Endothelial cell of umbilical vein (primary cell): ENCODE data around the gene ADARB2. TPM values are rescaled to one million over a fixed set of nuclear protein-coding genes. Genes with fewer than 3 reads are reported as not detected.

Experiments
- BruUV-seq: library from RNA; stranded (reverse); fragments of 400-500 nt; replicated peaks from 2 replicates; lab custom pipeline; 2021; lab: Mats Ljungman, UMichigan
- CTCF ChIA-PET: fragments of 300-600, 350-600 bp; sonication (Branson Sonifier 250); formaldehyde crosslinking; loops from one replicate; lab custom pipeline; 2021; ENCODE audit warnings: antibody characterized with exemption, inconsistent platforms; lab: Charles Lee
- POLR2A ChIA-PET: fragments of 300-600, 350-600 bp; sonication (Branson Sonifier 250); formaldehyde crosslinking; loops from one replicate; lab custom pipeline; 2021; ENCODE audit warnings: antibody characterized with exemption, inconsistent platforms; lab: Charles Lee
- DNase-seq: peaks from one replicate; pipeline ENCODE4 v3.0.0-alpha.2; 2011; ENCODE audit warnings: low read depth, low spot score
- FAIRE-seq: peaks from 2 replicates; lab custom pipeline; 2011; peaks lifted over from hg19 to GRCh38; lab: Jason Lieb, UNC
- H2AFZ ChIP-seq: 2 replicates; pipeline ENCODE4 v1.6.0; 2012; ENCODE audit warnings: low read depth, low read length, control low read depth, inconsistent platforms
- H3K27ac ChIP-seq: 2 replicates; pipeline ENCODE4 v1.5.1; 2011; ENCODE audit warnings: low read depth, mild to moderate bottlenecking, control low read depth, low read length, moderate library complexity; ENCODE audit not compliant: insufficient read depth
- H3K27me3 ChIP-seq, 2 experiments: 2 replicates each; pipeline versions ENCODE4 v1.6.0 to v1.6.1; 2011; ENCODE audit warnings: low read length in 2 of 2, mixed read lengths in 1 of 2; ENCODE audit not compliant: control insufficient read depth in 2 of 2, insufficient read depth in 2 of 2
- H3K36me3 ChIP-seq, 2 experiments: 2 replicates in 1 of 2; 3 replicates in 1 of 2; pipeline ENCODE4 v1.5.1; 2011; ENCODE audit warnings: low read length in 2 of 2, mild to moderate bottlenecking in 1 of 2, moderate library complexity in 1 of 2; ENCODE audit not compliant: control insufficient read depth in 2 of 2, insufficient read depth in 2 of 2; ENCODE audit errors: extremely low read depth in 1 of 2
- H3K4me1 ChIP-seq: 3 replicates; pipeline ENCODE4 v1.5.1; 2011; ENCODE audit warnings: mild to moderate bottlenecking, low read length; ENCODE audit not compliant: control insufficient read depth, insufficient read depth; ENCODE audit errors: extremely low read depth
- H3K4me2 ChIP-seq: 2 replicates; pipeline ENCODE4 v1.6.1; 2011; ENCODE audit warnings: low read length, control low read depth, mixed read lengths; ENCODE audit not compliant: insufficient read depth
- H3K4me3 ChIP-seq, 3 experiments: fragments of 200-600 bp in 1 of 3; sonication (generic), shearing (Covaris generic) in 1 of 3; replicated peaks in 1 of 3; 2 replicates each; pipeline ENCODE4 v1.5.1; 2011 to 2016; ENCODE audit warnings: control low read depth in 3 of 3, low read length in 3 of 3, mild to moderate bottlenecking in 2 of 3, inconsistent platforms in 1 of 3, low read depth in 1 of 3, moderate library complexity in 1 of 3; ENCODE audit not compliant: insufficient read depth in 1 of 3
- H3K79me2 ChIP-seq: 2 replicates; pipeline ENCODE4 v1.6.0; 2012; ENCODE audit warnings: low read length, inconsistent platforms; ENCODE audit not compliant: control insufficient read depth, insufficient read depth
- H3K9ac ChIP-seq: replicated peaks from 2 replicates; pipeline ENCODE3; 2011; ENCODE audit warnings: low read length, control low read depth; ENCODE audit not compliant: insufficient read depth; ENCODE audit errors: extremely low read depth
- H3K9me1 ChIP-seq: replicated peaks from 3 replicates; pipeline ENCODE4 v1.6.0; 2011; ENCODE audit warnings: mild to moderate bottlenecking, low read length; ENCODE audit not compliant: control insufficient read depth, insufficient read depth; ENCODE audit errors: extremely low read depth
- H3K9me3 ChIP-seq: replicated peaks from 2 replicates; pipeline ENCODE4 v1.5.1; 2012; ENCODE audit warnings: low read length, inconsistent platforms; ENCODE audit not compliant: control insufficient read depth, insufficient read depth
- H4K20me1 ChIP-seq: replicated peaks from 2 replicates; pipeline ENCODE3; 2011; ENCODE audit warnings: mild to moderate bottlenecking, low read length; ENCODE audit not compliant: control insufficient read depth, insufficient read depth; ENCODE audit errors: extremely low read depth
- EZH2 ChIP-seq: IDR thresholded peaks from 2 replicates; pipeline ENCODE4 v1.6.1; 2012; ENCODE audit warnings: borderline replicate concordance, low read depth, mild to moderate bottlenecking, moderate library complexity, low read length, inconsistent platforms; ENCODE audit not compliant: severe bottlenecking
- FOS ChIP-seq: IDR thresholded peaks from 2 replicates; pipeline ENCODE4 v1.6.1; 2011; ENCODE audit warnings: mild to moderate bottlenecking, low read length, moderate library complexity, borderline replicate concordance; ENCODE audit not compliant: insufficient read depth
- GATA2 ChIP-seq: IDR thresholded peaks from 2 replicates; pipeline ENCODE4 v1.7.0; 2011; ENCODE audit warnings: low read depth, mild to moderate bottlenecking, moderate library complexity, mixed read lengths, low read length; ENCODE audit not compliant: insufficient read length, insufficient read depth
- JUN ChIP-seq: IDR thresholded peaks from 2 replicates; pipeline ENCODE4 v1.6.1; 2011; ENCODE audit warnings: borderline replicate concordance, low read depth; ENCODE audit not compliant: insufficient read length, insufficient read depth
- MYC ChIP-seq: IDR thresholded peaks from one replicate; pipeline ENCODE4 v1.6.1; 2011; ENCODE audit warnings: mild to moderate bottlenecking, low read depth, low read length
- POLR2A ChIP-seq: IDR thresholded peaks from 2 replicates; pipeline ENCODE4 v1.6.1; 2012; ENCODE audit warnings: low read depth, mild to moderate bottlenecking, control low read depth, low read length
- POLR2AphosphoS5 ChIP-seq: IDR thresholded peaks from 2 replicates; pipeline ENCODE4 v1.6.1; 2012; ENCODE audit warnings: low read depth, mild to moderate bottlenecking, control low read depth, low read length, moderate library complexity; ENCODE audit not compliant: insufficient read depth
- dilution Hi-C: fragments of 300-500 bp; cut with MboI; formaldehyde crosslinking; loops from one replicate; pipeline ENCODE4 v1.15.0; 2019; ENCODE audit warnings: low sequenced_read_pairs; ENCODE audit not compliant: extremely low pct_ligation_motif_present
- intact Hi-C: fragments of 100-400 bp; cut with micrococcal nuclease; formaldehyde crosslinking; loops from one replicate; pipeline ENCODE4 v1.10.0; 2022
- polyA plus RNA-seq, 4 experiments: library from polyadenylated mRNA; depleted of rRNA in 3 of 4; stranded (reverse) in 3 of 4; unstranded in 1 of 4; fragments of >200 nt; gene quantifications; 2 replicates each; pipeline versions ENCODE4 v1.2.1 to v1.2.3, GENCODE V29; 2011 to 2012; ENCODE audit warnings: missing spikeins in 1 of 4
- total RNA-seq: library from RNA; stranded (reverse); gene quantifications from 2 replicates; pipeline ENCODE4 v1.2.3, GENCODE V29; 2021
- TF ChIP-seq, protein P1 (sequence below), 2 donors: IDR thresholded peaks; 1 replicate in 1 of 2; 2 replicates in 1 of 2; pipeline ENCODE4 v1.5.1; 2011; ENCODE audit warnings: low read length in 2 of 2, mild to moderate bottlenecking in 2 of 2, moderate library complexity in 2 of 2, control low read depth in 1 of 2, inconsistent platforms in 1 of 2, low read depth in 1 of 2; ENCODE audit not compliant: insufficient read depth in 1 of 2; ENCODE audit errors: extremely low read depth in 1 of 2
- TF ChIP-seq, protein P2 (sequence below): IDR thresholded peaks from 2 replicates; pipeline ENCODE4 v1.6.1; 2011; ENCODE audit not compliant: insufficient read depth, insufficient read length

The ADARB2 gene
- total and polyA plus RNA-seq, 2 donors (not counting 3 experiments of a cell fraction or from before 2014, with no cell fraction given), result not detected

DNA sequence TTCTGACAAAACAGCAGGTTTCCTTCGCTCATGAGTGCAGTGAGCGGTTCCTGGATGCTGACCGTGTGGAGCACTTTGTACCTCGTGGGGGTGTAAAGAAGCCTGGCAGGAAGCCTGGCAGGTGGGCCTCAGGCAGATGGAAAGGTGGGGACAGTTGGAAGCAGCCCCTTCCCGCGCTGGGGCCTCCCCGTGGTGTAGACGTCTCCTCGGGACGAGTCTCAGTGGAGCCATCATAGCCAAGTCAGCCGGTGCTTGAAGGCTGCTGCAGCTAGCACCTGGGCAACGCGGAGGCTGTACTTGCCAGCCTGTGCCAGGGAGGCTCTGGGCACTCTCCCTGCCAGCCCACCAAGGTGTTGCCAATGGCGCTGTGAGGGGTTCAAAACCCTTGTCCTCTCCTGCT lies 526.7 kb downstream of the ADARB2 start:
- ChIA-PET POLR2A (no interaction called here), CTCF (no interaction called here)
- no peaks in the 10 kb centered on the region for H3K79me2 ChIP-seq
- H3K4me3 ChIP-seq, result no peak overlapping the region
- FAIRE-seq, result no peak
- H3K4me1 ChIP-seq, result no peaks in the 10 kb centered on the region
- peaks cover 2% of the 10 kb centered on the region for H3K9me3 ChIP-seq
- no peak for DNase-seq
- H2AFZ ChIP-seq, result no peak overlapping the region
- no peaks in the 10 kb centered on the region for H3K27me3 ChIP-seq
- TF ChIP-seq FOS (no peak), MYC (no peak), GATA2 (no peak), POLR2AphosphoS5 (no peak), POLR2A (no peak), EZH2 (no peak), JUN (no peak)
- TF ChIP-seq, protein P1, sequence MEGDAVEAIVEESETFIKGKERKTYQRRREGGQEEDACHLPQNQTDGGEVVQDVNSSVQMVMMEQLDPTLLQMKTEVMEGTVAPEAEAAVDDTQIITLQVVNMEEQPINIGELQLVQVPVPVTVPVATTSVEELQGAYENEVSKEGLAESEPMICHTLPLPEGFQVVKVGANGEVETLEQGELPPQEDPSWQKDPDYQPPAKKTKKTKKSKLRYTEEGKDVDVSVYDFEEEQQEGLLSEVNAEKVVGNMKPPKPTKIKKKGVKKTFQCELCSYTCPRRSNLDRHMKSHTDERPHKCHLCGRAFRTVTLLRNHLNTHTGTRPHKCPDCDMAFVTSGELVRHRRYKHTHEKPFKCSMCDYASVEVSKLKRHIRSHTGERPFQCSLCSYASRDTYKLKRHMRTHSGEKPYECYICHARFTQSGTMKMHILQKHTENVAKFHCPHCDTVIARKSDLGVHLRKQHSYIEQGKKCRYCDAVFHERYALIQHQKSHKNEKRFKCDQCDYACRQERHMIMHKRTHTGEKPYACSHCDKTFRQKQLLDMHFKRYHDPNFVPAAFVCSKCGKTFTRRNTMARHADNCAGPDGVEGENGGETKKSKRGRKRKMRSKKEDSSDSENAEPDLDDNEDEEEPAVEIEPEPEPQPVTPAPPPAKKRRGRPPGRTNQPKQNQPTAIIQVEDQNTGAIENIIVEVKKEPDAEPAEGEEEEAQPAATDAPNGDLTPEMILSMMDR (IDR thresholded peaks at IDR 0.05; ENCODE audit: extremely low read depth in 1 of 2, insufficient read depth in 1 of 2, low read depth in 1 of 2, low read length in 2 of 2), result no peak
- TF ChIP-seq, protein P2, sequence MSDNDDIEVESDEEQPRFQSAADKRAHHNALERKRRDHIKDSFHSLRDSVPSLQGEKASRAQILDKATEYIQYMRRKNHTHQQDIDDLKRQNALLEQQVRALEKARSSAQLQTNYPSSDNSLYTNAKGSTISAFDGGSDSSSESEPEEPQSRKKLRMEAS, result no peak
- H3K36me3 ChIP-seq, result no peaks in the 10 kb centered on the region
- no peak overlapping the region for H3K27ac ChIP-seq
- H3K9me1 ChIP-seq, result no peaks in the 10 kb centered on the region
- H4K20me1 ChIP-seq, result no peaks in the 10 kb centered on the region
- no peak overlapping the region for H3K4me2 ChIP-seq
- BruUV-seq, result no TSS peak
- intact Hi-C loops, result no loop called here
- dilution Hi-C loops, result no loop called here
- no peak overlapping the region for H3K9ac ChIP-seq
